ENCODE measurements around the gene ACAA1.

GRCh38 chr3:38107911-38108648 lies 28.8 kb downstream of the ACAA1 start:
- no peak for TF ChIP-seq POLR2A (IDR thresholded peaks at IDR 0.05; ENCODE audit: low read depth, low read length)
- TF ChIP-seq CTCF (IDR thresholded peaks at IDR 0.05 in 2 of 3, conservative IDR thresholded peaks at IDR 0.05 in 1 of 3; ENCODE audit: control insufficient read depth in 2 of 3, extremely low read depth in 1 of 3, insufficient read depth in 1 of 3, low read depth in 3 of 3, low read length in 3 of 3): no peak
- TF ChIP-seq TAF1 (IDR thresholded peaks at IDR 0.05; ENCODE audit: borderline replicate concordance, low read depth, low read length): no peak
- no peak for TF ChIP-seq SP1 (IDR thresholded peaks at IDR 0.05; ENCODE audit: low read depth, low read length)
- TF ChIP-seq HDAC6 (IDR thresholded peaks at IDR 0.05; ENCODE audit: unreplicated experiment): no peak
- TF ChIP-seq TARDBP (IDR thresholded peaks at IDR 0.05; ENCODE audit: borderline replicate concordance): no peak
- TF ChIP-seq POLR2AphosphoS5 (IDR thresholded peaks at IDR 0.05; ENCODE audit: low read length): no peak

Data from GM12878 (cell line).